ENCODE data around the gene UBXN7. TPM values are rescaled to one million over a fixed set of nuclear protein-coding genes. Genes with fewer than 3 reads are reported as not detected.
"Not testable (repeated sequence)": the region's sequence is repeated elsewhere in the genome, so short reads cannot be mapped to it uniquely, and the experiment has no call there.

UBXN7 gene
- total RNA-seq, 4 donors from 2014 or later, result 6.5 to 85.0 (median 39.0) TPM

- no peaks in the 10 kb centered on the region for H3K27me3 ChIP-seq
- no peaks in the 10 kb centered on the region for H3K4me1 ChIP-seq
- TF ChIP-seq CTCF (IDR thresholded peaks at IDR 0.05) (no peak), POLR2A (IDR thresholded peaks at IDR 0.05) (no peak)
- H3K9me3 ChIP-seq, result no peaks in the 10 kb centered on the region
- DNase-seq, result no peak
- intact Hi-C loops (cut with DNase I; ENCODE audit: low total_unique reads), result no loop called here
- no peaks in the 10 kb centered on the region for H3K36me3 ChIP-seq
- no peak overlapping the region for H3K4me3 ChIP-seq
- H3K27ac ChIP-seq, result no peak overlapping the region
These were observed 112.1 kb downstream of the UBXN7 start for GRCh38 chr3:196320137-196320536.

- Histone ChIP-seq H3K27me3 (no peaks in the 10 kb centered on the region), H3K36me3 (no peaks in the 10 kb centered on the region), H3K9me3 (no peaks in the 10 kb centered on the region), H3K4me3 (peak within 1 kb of the TSS; percentile 77 to 93), H3K4me1 (no peaks in the 10 kb centered on the region), H3K27ac (peak within 1 kb of the TSS; percentile 86 to 97)
- peak; percentile 80 to 86 for DNase-seq
- TF ChIP-seq POLR2A (IDR thresholded peaks at IDR 0.05) (peak; percentile 37 to 70), CTCF (IDR thresholded peaks at IDR 0.05) (peak in 2 of 4 experiments; percentile 8 to 23)
- intact Hi-C loops (cut with DNase I; ENCODE audit: low total_unique reads), result no loop called here
These were observed 114.3 kb downstream of the UBXN7 start, which contains the start of gene DYNLT2B for GRCh38 chr3:196317687-196318467. Gene DYNLT2B (minus strand): TSS chr3:196318240. CDS start chr3:196318152, 88 bp downstream.

GRCh38 chr3:196316799-196317686 lies 115.2 kb downstream of the UBXN7 start:
- H3K27me3 ChIP-seq; H3K4me1 ChIP-seq; intact Hi-C loops (cut with DNase I; ENCODE audit: low total_unique reads); DNase-seq; H3K36me3 ChIP-seq; H3K9me3 ChIP-seq: not testable (repeated sequence)
- Histone ChIP-seq H3K27ac (peak overlapping the region; percentile 86 to 97), H3K4me3 (peak overlapping the region; percentile 77 to 93)

- H3K4me3 ChIP-seq, result no peak overlapping the region
- no peaks in the 10 kb centered on the region for H3K36me3 ChIP-seq
- intact Hi-C loops (cut with DNase I; ENCODE audit: low total_unique reads), result no loop called here
- no peaks in the 10 kb centered on the region for H3K4me1 ChIP-seq
- TF ChIP-seq CTCF (IDR thresholded peaks at IDR 0.05) (no peak), POLR2A (IDR thresholded peaks at IDR 0.05) (no peak)
- DNase-seq, result no peak
- no peaks in the 10 kb centered on the region for H3K9me3 ChIP-seq
- no peak overlapping the region for H3K27ac ChIP-seq
- no peaks in the 10 kb centered on the region for H3K27me3 ChIP-seq
These were observed 116.4 kb downstream of the UBXN7 start for GRCh38 chr3:196315821-196316220.

- DNase-seq, result no peak
- H3K4me1 ChIP-seq, result no peaks in the 10 kb centered on the region
- H3K36me3 ChIP-seq, result no peaks in the 10 kb centered on the region
- H3K27me3 ChIP-seq, result no peaks in the 10 kb centered on the region
- H3K27ac ChIP-seq, result no peak overlapping the region
- no peak for TF ChIP-seq POLR2A (IDR thresholded peaks at IDR 0.05)
- TF ChIP-seq CTCF (IDR thresholded peaks at IDR 0.05), result no peak
- intact Hi-C loops (cut with DNase I; ENCODE audit: low total_unique reads), result no loop called here
- no peaks in the 10 kb centered on the region for H3K9me3 ChIP-seq
- H3K4me3 ChIP-seq, result no peak overlapping the region
These were observed 117.6 kb downstream of the UBXN7 start for GRCh38 chr3:196314597-196314996.

- H3K4me1 ChIP-seq; H3K9me3 ChIP-seq; H3K27me3 ChIP-seq; H3K4me3 ChIP-seq; H3K36me3 ChIP-seq; H3K27ac ChIP-seq; DNase-seq; intact Hi-C loops (cut with DNase I; ENCODE audit: low total_unique reads): not testable (repeated sequence)
These were observed 118.1 kb downstream of the UBXN7 start for GRCh38 chr3:196314086-196314485.

- H3K36me3 ChIP-seq; H3K4me3 ChIP-seq; H3K9me3 ChIP-seq; intact Hi-C loops (cut with DNase I; ENCODE audit: low total_unique reads); H3K27me3 ChIP-seq; H3K4me1 ChIP-seq; H3K27ac ChIP-seq; DNase-seq: not testable (repeated sequence)
These were observed 129.3 kb downstream of the UBXN7 start for GRCh38 chr3:196302960-196303359.

GRCh38 chr3:196302551-196302950 lies 129.7 kb downstream of the UBXN7 start:
- H3K9me3 ChIP-seq; intact Hi-C loops (cut with DNase I; ENCODE audit: low total_unique reads); DNase-seq; H3K36me3 ChIP-seq; H3K4me1 ChIP-seq; H3K4me3 ChIP-seq; H3K27ac ChIP-seq; H3K27me3 ChIP-seq: not testable (repeated sequence)
